Measurements from ENCODE around the gene CDCP1. TPM values are rescaled to one million over a fixed set of nuclear protein-coding genes. Genes with fewer than 3 reads are reported as not detected.

The CDCP1 gene, protein sequence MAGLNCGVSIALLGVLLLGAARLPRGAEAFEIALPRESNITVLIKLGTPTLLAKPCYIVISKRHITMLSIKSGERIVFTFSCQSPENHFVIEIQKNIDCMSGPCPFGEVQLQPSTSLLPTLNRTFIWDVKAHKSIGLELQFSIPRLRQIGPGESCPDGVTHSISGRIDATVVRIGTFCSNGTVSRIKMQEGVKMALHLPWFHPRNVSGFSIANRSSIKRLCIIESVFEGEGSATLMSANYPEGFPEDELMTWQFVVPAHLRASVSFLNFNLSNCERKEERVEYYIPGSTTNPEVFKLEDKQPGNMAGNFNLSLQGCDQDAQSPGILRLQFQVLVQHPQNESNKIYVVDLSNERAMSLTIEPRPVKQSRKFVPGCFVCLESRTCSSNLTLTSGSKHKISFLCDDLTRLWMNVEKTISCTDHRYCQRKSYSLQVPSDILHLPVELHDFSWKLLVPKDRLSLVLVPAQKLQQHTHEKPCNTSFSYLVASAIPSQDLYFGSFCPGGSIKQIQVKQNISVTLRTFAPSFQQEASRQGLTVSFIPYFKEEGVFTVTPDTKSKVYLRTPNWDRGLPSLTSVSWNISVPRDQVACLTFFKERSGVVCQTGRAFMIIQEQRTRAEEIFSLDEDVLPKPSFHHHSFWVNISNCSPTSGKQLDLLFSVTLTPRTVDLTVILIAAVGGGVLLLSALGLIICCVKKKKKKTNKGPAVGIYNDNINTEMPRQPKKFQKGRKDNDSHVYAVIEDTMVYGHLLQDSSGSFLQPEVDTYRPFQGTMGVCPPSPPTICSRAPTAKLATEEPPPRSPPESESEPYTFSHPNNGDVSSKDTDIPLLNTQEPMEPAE
- 0.12 and 0.31 TPM in 2 replicates for total RNA-seq (2014; rRNA removed; shearing (Covaris generic))

GRCh38 chr3:45145681-45146614 is at the start of gene CDCP1:
Gene CDCP1 (minus strand): TSS chr3:45146378. CDS start chr3:45146287, 91 bp downstream.
- no peak for DNase-seq (ENCODE audit: low spot score)

DNA sequence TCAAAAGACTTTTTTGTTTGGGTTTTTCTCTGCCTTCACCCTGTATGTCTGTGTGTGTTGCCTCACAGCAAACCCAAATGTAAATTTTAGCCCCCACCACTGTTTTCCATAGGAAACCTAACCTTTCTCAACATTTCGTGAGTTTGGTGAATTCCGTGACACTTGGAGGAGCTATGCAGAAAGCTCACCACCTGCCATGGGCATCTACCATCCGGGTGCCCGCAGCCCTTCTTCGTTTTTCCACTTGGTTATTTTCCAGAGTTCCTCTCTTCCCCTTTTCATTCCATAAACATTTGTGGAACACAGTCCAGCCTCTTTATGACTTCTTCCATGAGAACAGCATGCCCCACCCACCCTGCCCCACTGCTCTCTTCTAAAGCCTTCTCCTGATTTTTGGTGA is 48.6 kb upstream of the CDCP1 start:
- no peak for DNase-seq (ENCODE audit: low spot score)

- DNase-seq (ENCODE audit: low spot score): no peak
Observed at GRCh38 chr3:45191924-45192417, 45.8 kb upstream of the CDCP1 start.

DNA sequence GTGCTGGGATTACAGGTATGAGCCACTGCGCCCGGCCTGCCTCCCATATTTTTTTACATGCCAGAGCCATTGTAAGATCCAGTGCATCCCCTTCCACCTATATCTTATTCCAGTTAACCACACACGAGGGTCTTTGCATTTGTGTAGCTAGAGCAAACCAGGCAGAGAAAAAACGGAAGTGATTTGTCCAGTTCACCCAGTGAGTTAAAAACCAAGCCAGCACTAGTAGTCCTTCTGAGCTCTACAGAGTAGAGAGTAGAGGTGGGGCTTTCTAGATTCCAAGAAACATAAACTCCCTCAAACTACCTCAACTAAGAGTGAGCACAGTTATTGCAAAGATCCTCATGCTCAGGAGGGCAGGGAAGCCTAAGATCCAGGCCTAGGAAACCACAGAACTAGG is 45.2 kb upstream of the CDCP1 start:
- DNase-seq (ENCODE audit: low spot score): no peak

DNA sequence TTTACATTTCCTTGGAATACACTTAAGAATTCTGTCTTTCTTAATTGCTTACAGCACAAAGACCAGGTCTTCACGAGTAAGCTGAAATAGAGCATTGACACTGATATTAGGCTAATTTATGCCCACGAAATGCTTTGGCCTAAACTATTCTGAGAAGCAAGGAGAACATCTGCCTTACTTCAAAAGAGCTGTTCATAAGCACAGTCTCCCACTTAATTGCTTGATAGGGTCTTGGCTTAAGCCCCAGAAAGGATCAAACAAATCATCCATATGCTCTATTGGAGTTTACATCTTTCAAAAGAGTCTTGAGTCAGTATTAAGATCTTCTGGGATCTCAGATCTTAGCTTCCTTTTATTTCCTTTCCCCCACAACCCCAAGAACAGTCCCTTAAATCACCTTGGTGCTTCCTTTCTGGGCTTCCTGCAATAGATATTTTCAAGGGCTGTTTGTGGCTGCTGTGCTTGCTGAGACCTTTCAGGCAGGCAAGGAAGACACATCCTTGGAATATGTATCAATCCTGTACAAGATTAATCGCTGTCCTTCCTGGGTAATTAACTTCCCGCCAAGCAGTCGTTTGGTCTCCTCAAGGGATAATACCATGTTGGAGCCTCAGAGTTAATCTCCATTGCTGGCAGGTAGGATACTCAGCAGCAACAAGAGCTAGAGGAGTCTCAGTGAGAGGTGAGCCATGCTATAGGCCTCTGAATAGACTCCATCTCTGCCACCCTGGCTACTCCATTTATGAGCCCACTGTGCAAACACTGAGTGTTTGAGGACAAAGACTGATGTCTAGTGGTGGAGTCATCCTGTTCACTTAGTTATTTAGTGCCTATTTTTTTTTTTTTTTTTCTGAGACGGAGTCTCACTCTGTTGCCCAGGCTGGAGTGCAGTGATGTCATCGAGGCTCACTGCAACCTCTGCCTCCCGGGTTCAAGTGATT is 42.8 kb upstream of the CDCP1 start:
- no peak for DNase-seq (ENCODE audit: low spot score)

- DNase-seq (ENCODE audit: low spot score): no peak
Observed at GRCh38 chr3:45187694-45188141, 41.5 kb upstream of the CDCP1 start.

GRCh38 chr3:45186871-45187270 is 40.7 kb upstream of the CDCP1 start:
- no peak for DNase-seq (ENCODE audit: low spot score)

DNA sequence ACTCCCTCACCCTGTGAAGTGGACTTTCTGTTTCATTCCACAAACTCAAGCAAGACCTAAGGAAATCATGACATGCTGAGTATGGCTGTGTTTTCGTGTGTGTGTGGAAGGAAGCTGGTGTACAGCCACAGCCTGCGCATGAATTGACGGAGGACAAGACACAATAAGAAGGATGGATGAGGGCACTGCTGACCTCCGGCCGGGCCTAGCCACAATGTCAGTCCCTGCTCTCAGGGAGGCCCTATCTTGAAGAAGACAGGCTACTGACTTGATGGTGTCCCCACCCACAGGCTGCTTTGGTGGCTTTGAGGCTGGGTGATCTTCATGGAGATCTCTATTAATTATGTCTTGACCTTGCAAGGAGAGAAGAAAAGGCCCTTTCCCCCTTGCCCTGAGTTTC is 39.3 kb upstream of the CDCP1 start:
- no peak for DNase-seq (ENCODE audit: low spot score)

DNA sequence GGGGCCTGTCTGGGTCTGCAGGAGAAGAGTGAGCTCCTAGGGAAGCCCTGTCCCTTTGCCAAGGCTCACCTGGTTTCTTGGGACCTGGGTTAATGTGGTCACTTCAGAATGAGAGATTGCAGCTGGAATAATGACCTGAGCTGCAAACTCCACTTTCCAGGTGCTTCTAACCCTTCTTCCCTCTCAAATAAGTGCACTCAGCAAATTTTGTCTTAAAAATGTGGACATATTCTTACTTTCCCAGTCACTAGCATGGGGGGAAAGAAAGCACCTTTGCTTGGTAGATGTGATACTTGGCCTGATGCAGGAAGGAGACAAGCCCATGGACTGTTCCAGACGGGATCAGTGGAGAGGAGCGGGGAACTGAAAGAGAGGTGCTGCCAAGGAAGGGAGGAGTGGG is 38.9 kb upstream of the CDCP1 start:
- no peak for DNase-seq (ENCODE audit: low spot score)

GRCh38 chr3:45183872-45184262 is 37.7 kb upstream of the CDCP1 start:
- no peak for DNase-seq (ENCODE audit: low spot score)

DNA sequence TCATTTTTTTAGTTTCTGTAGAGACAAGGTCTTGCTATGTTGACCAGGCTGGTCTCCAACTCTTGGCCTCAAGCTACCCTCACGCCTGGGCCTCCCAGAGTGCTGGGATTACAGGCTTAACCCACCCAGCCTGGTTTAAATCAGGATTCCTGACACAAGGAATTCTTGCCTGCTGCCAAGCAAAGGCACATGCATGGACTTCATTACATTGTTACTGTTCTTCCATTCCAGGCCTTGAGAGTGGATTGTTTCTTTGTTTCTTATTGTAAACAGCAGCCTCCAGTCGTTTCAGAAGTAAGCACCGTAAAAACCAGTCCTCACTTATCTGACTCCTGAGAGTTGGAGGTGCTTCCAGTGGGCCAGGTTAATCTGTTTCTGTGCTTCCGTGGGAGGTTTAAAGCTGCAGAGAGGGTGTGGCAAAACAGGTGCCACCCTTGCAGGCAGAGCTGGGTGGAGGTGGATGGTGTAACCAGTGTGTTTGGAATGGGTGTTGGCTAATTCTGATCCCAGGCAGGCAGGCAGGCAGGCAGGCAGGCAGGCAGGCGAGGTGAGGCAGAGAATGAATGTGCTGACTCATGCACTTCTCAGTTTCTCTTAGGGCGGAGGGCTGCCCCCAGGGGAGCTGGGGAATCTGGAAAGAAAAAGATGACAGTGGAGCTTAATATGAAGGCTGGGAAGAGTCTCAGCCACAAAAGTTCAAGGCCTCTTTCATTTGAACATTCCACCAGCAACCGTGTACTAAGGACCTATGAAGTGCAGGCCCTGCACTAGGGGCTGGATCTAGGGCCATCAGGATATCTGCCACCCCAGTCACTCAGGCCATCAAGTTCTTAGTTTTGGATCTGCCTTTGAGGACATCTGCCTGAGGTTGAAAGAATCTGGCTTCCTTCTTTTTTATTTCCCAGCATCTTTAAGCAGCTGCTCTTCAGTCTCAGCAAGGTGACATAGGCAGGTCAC is 37.0 kb upstream of the CDCP1 start:
- peak; percentile 57 for DNase-seq (ENCODE audit: low spot score)

DNA sequence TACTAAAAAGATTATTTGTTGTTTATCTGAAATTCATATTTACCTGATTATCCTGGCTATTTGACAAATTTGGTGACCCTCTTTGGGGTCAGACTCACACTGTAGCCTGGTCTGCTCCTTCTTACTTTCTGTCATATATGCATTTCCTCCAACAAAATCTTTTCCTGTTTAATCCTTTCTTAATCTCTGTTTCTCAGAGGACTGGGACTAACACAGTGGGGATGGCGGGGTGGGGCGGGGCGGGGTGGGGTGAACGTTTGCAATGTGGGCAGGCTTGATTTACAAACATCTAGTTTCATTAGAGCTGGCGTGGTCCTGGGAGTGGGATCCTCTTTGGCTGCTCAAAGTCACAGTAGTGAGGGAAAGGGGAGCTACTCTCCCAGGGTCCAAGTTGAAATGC is 35.3 kb upstream of the CDCP1 start:
- DNase-seq (ENCODE audit: low spot score): no peak

DNA sequence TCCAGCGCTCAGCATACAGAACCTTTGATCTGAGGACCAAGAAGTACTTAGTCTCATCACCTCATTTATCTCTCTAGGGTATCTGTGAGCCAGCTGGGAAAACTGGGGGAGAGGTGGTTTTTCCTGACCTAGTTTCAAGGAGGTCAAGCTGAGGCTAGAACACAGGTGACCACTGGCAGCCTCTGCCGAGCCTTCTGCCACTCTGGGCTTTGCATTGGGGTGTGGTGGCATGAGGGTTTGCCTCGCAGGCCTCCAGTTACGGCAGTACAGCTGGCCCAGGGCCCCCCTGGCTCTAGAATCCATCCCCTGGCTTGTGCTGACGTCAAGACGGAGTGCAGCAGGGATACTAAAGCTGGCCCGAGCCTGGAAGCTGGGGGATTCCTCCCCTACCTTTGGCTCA is 34.7 kb upstream of the CDCP1 start:
- no peak for DNase-seq (ENCODE audit: low spot score)

DNA sequence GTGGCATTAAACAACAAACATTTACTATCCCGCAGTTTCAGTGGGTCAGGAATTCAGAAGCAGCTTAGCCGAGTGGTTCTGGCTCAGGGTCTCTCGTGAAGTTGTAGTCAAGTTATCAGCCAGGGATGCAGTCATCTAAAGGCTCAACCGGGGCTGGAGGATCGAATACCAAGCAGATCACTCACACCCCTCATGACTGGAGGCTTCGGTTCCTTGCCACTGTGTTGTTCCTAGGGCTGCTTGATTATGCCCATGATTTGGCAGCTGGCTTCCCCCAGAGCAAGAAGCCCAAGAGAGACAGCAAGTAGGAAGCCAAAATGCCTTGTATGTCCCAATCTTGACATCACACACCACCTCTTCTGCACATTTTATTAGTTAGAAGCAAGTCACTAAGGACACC is 33.9 kb upstream of the CDCP1 start:
- DNase-seq (ENCODE audit: low spot score): peak; percentile 11

DNA sequence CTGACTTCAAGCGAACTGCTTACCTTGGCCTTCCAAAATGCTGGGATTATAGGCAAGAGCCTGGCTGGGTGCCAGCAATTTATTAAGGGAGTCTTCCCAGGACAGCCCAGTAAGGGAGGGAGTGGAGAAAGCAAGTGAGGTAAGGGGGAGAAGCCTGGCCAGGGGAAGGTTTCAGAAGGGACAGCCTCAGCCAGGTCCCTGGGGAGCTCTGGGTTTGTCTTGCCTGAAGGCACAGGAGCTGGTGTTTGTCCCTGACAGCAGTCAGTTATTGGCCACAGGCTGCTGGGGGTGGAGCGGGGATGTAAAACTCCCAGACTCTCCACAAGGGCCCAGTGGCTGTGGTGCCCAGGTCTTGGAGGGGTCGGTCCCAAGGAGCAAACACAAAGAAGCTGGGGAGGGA is 33.0 kb upstream of the CDCP1 start:
- peak; percentile 63 for DNase-seq (ENCODE audit: low spot score)

GRCh38 chr3:45178183-45179023 is 32.2 kb upstream of the CDCP1 start:
- DNase-seq (ENCODE audit: low spot score): peak; percentile 97

- DNase-seq (ENCODE audit: low spot score): no peak
Observed at GRCh38 chr3:45176912-45177311, 30.7 kb upstream of the CDCP1 start.

- DNase-seq (ENCODE audit: low spot score): no peak
Observed at GRCh38 chr3:45174234-45174633, 28.1 kb upstream of the CDCP1 start.
